MM.1S (cell line): ENCODE results near the gene HMX1.

ENCODE experiments used
- CTCF ChIP-seq: fragments of 300-600 bp; sonication (generic); IDR thresholded peaks from 2 replicates; pipeline ENCODE4 v1.5.1; 2016; ENCODE audit warnings: antibody characterized with exemption, low read length, mixed read lengths
- EZH2phosphoT487 ChIP-seq: fragments of 300-600 bp; sonication (generic); IDR thresholded peaks from 2 replicates; pipeline ENCODE4 v1.6.1; 2018; ENCODE audit warnings: antibody characterized with exemption, low read length

GRCh38 chr4:8906991-8907595 lies 35.5 kb upstream of the HMX1 start:
- TF ChIP-seq CTCF (no peak), EZH2phosphoT487 (no peak)
